HepG2 (cell line): ENCODE measurements around the gene ADGRL3. TPM values are rescaled to one million over a fixed set of nuclear protein-coding genes. Genes with fewer than 3 reads are reported as not detected.

Experiments
- ATAC-seq: fragments of 200-7000 bp; cut with Tn5 transposase; 3 replicates; pipeline ENCODE4 v1.9.1; 2020; ENCODE audit warnings: mild to moderate bottlenecking, moderate library complexity
- BruUV-seq: library from RNA; stranded (reverse); fragments of 400-500 nt; replicated peaks from 2 replicates; lab custom pipeline; 2021; lab: Mats Ljungman, UMichigan
- CTCF ChIA-PET: fragments of 300-600 bp; formaldehyde crosslinking; extraction: SDS; loops from one replicate; lab custom pipeline; 2021; ENCODE audit warnings: low total read pairs, inconsistent platforms, low intra/inter-chr PET ratio; lab: Yijun Ruan, JAX
- POLR2A ChIA-PET: fragments of 350-600 bp; sonication (Branson Sonifier 250); formaldehyde crosslinking; loops from one replicate; lab custom pipeline; 2020; ENCODE audit warnings: antibody characterized with exemption, inconsistent platforms; lab: Yijun Ruan, JAX
- DNase-seq: peaks from one replicate; pipeline ENCODE4 v3.0.0-alpha.2; 2015; ENCODE audit warnings: low spot score
- FAIRE-seq: peaks from 3 replicates; lab custom pipeline; 2011; peaks lifted over from hg19 to GRCh38; lab: Jason Lieb, UNC
- H2AFZ ChIP-seq: one replicate; pipeline ENCODE4 v1.6.1; 2011; ENCODE audit warnings: low read length, inconsistent platforms
- H3K27ac ChIP-seq: fragments of 300-600 bp; 3 replicates; pipeline ENCODE4 v1.8.0; 2011; ENCODE audit warnings: mixed run types, mild to moderate bottlenecking, mixed read lengths, low read length, inconsistent platforms; ENCODE audit not compliant: insufficient read depth; ENCODE audit errors: extremely low read length
- H3K27me3 ChIP-seq, 2 experiments: fragments of 200-600 bp in 1 of 2; 2 replicates in 1 of 2; 3 replicates in 1 of 2; pipeline versions ENCODE4 v1.6.0 to v1.8.0; 2011; ENCODE audit warnings: low read length in 2 of 2, mild to moderate bottlenecking in 2 of 2, moderate library complexity in 2 of 2, inconsistent platforms in 1 of 2; ENCODE audit not compliant: insufficient read depth in 2 of 2, control insufficient read depth in 1 of 2
- H3K36me3 ChIP-seq, 2 experiments: fragments of 200-600 bp in 1 of 2; replicated peaks in 1 of 2; 2 replicates in 1 of 2; 3 replicates in 1 of 2; pipeline versions ENCODE4 v1.5.1 to v1.8.0; 2011; ENCODE audit warnings: low read length in 2 of 2, inconsistent platforms in 1 of 2; ENCODE audit not compliant: insufficient read depth in 2 of 2, control insufficient read depth in 1 of 2
- H3K4me1 ChIP-seq: 2 replicates; pipeline ENCODE4 v1.5.1; 2012; ENCODE audit warnings: low read length, inconsistent platforms; ENCODE audit not compliant: insufficient read depth
- H3K4me2 ChIP-seq: 2 replicates; pipeline ENCODE4 v1.6.0; 2011; ENCODE audit warnings: low read depth, low read length, inconsistent platforms
- H3K4me3 ChIP-seq, 3 experiments: fragments of 200-600 bp in 1 of 3; sonication (generic), shearing (Covaris generic) in 1 of 3; replicated peaks in 1 of 3; 2 replicates each; pipeline ENCODE4 v1.5.1; 2011 to 2016; ENCODE audit warnings: low read length in 3 of 3, inconsistent platforms in 2 of 3, low read depth in 2 of 3, mild to moderate bottlenecking in 2 of 3, control low read depth in 1 of 3, mixed read lengths in 1 of 3; ENCODE audit not compliant: insufficient read depth in 1 of 3
- H3K79me2 ChIP-seq: one replicate; pipeline ENCODE4 v1.6.1; 2011; ENCODE audit warnings: low read length, inconsistent platforms; ENCODE audit not compliant: insufficient read depth
- H3K9ac ChIP-seq: 2 replicates; pipeline ENCODE4 v1.6.0; 2011; ENCODE audit warnings: mild to moderate bottlenecking, low read depth, low read length, inconsistent platforms; ENCODE audit not compliant: insufficient read depth
- H3K9me3 ChIP-seq: 2 replicates; pipeline ENCODE4 v1.5.1; 2012; ENCODE audit warnings: mild to moderate bottlenecking, low read length
- H4K20me1 ChIP-seq: 2 replicates; pipeline ENCODE4 v1.6.0; 2011; ENCODE audit warnings: inconsistent platforms, mild to moderate bottlenecking, low read length, moderate library complexity; ENCODE audit not compliant: insufficient read depth
- ADNP ChIP-seq: sonication (generic); formaldehyde crosslinking; IDR thresholded peaks from 2 replicates; pipeline ENCODE4 v1.4.0; 2020; ENCODE audit warnings: missing genetic modification reagents
- CEBPB ChIP-seq: IDR thresholded peaks from 2 replicates; pipeline ENCODE4 v1.6.1; 2011; ENCODE audit warnings: low read depth, low read length, improper control_type of control experiment, borderline replicate concordance
- FOXA3 ChIP-seq: IDR thresholded peaks from 2 replicates; pipeline ENCODE4 v1.6.1; 2016; ENCODE audit warnings: missing genetic modification reagents, missing compliant biosample characterization
- GATA4 ChIP-seq: sonication (generic); IDR thresholded peaks from 2 replicates; pipeline ENCODE4 v1.6.1; 2016; ENCODE audit warnings: antibody characterized with exemption, low read depth, borderline replicate concordance
- HNRNPK ChIP-seq: fragments of 200-400 bp; formaldehyde crosslinking; IDR thresholded peaks from 2 replicates; pipeline ENCODE4 v1.6.1; 2018; ENCODE audit warnings: low read length, low read depth, moderate library complexity, mild to moderate bottlenecking; ENCODE audit not compliant: poor library complexity, severe bottlenecking
- RARA ChIP-seq: IDR thresholded peaks from 2 replicates; pipeline ENCODE4 v1.6.1; 2016; ENCODE audit warnings: missing genetic modification reagents, missing compliant biosample characterization
- RFXANK ChIP-seq: IDR thresholded peaks from 2 replicates; pipeline ENCODE4 v1.6.1; 2016
- ZBTB7B ChIP-seq: sonication (generic); formaldehyde crosslinking; IDR thresholded peaks from 2 replicates; pipeline ENCODE4 v1.4.0; 2020; ENCODE audit warnings: missing genetic modification reagents
- ZSCAN31 ChIP-seq: sonication (generic); formaldehyde crosslinking; IDR thresholded peaks from 2 replicates; pipeline ENCODE4 v1.5.0; 2020; ENCODE audit warnings: low read depth, mild to moderate bottlenecking, missing genetic modification reagents
- WGBS: methylation state at CpG from one replicate; pipeline ENCODE4 v1.1.6; 2017; ENCODE audit warnings: low lambda C conversion rate; 5-methylcytosine and 5-hydroxymethylcytosine counted together
- in situ Hi-C: cut with HindIII; loops from 2 replicates; pipeline ENCODE4 v1.10.0; 2017; ENCODE audit warnings: low pct_unique_long_range_greater_than_20kb; ENCODE audit not compliant: extremely low pct_ligation_motif_present
- intact Hi-C: fragments of 100-400 bp; cut with micrococcal nuclease; formaldehyde crosslinking; loops from one replicate; pipeline ENCODE4 v1.10.0; 2022; ENCODE audit not compliant: unreplicated experiment
- polyA plus RNA-seq, 8 experiments: library from polyadenylated mRNA; depleted of rRNA in 3 of 8; stranded (reverse) in 7 of 8; unstranded in 1 of 8; fragments of >200 nt; fragmentation: Illumina TruSeq in 4 of 8; extraction: Trizol in 4 of 8; gene quantifications; 2 replicates each; pipeline versions ENCODE4 v1.2.1 to v1.2.3, GENCODE V29; 2011 to 2016; ENCODE audit warnings: low read depth in 4 of 8, missing spikeins in 1 of 8, mixed read lengths in 1 of 8; ENCODE audit not compliant: insufficient read depth in 1 of 8
- total RNA-seq, 5 experiments: library from RNA; depleted of rRNA; stranded (reverse); fragments of >200 nt; fragmentation: Illumina TruSeq; extraction: Trizol; gene quantifications; 2 replicates each; pipeline ENCODE4 v1.2.3, GENCODE V29; 2016; ENCODE audit warnings: low read depth in 1 of 5
- TF ChIP-seq, protein P1 (sequence below), 2 experiments: sonication (generic) in 1 of 2; formaldehyde crosslinking in 1 of 2; IDR thresholded peaks; 2 replicates each; pipeline versions ENCODE4 v1.6.1 to v1.9.0; 2014 to 2022; ENCODE audit warnings: antibody characterized with exemption in 1 of 2, borderline replicate concordance in 1 of 2, inconsistent platforms in 1 of 2, low read depth in 1 of 2, missing genetic modification reagents in 1 of 2

ADGRL3 gene
- total and polyA plus RNA-seq, 2 of the 13 experiments (the other 11 are each of a cell fraction or from before 2014, with no cell fraction given), result 0.04 to 0.05 TPM

DNA sequence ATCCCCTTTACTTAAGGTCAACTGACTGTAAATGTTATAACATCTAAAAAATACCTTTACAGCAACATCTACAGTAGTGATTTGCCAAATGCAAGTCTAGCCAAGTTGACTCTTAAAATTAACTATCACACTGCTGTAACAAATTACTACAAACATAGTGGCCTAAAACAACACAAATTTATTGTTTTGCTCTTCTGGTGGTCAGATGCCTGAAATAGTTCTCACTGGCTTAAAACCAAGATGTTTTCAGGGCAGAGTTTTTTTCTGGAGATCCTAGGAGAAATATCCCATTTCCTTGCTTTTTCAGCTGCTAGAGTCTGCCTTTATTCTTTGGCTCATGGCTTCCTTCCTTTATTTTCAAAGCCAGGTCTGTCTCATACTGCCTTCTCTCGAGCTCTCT is 120.5 kb downstream of the ADGRL3 start:
- intact Hi-C loops, result no loop called here
- no TSS peak for BruUV-seq

More for the DNA sequence above, 120.5 kb downstream of the ADGRL3 start:
- 0% methylated on average over 1 of the region's 1 CpG for WGBS
- Histone ChIP-seq H3K4me2 (no peak overlapping the region), H4K20me1 (no peaks in the 10 kb centered on the region), H3K79me2 (no peaks in the 10 kb centered on the region), H2AFZ (no peak overlapping the region), H3K4me3 (no peak overlapping the region), H3K27me3 (no peaks in the 10 kb centered on the region), H3K9me3 (no peaks in the 10 kb centered on the region), H3K9ac (no peak overlapping the region), H3K4me1 (no peaks in the 10 kb centered on the region), H3K27ac (no peak overlapping the region), H3K36me3 (no peaks in the 10 kb centered on the region)
- no peak for ATAC-seq
- in situ Hi-C loops, result no loop called here
- ChIA-PET CTCF (no interaction called here), POLR2A (no interaction called here)
- TF ChIP-seq, protein P1, sequence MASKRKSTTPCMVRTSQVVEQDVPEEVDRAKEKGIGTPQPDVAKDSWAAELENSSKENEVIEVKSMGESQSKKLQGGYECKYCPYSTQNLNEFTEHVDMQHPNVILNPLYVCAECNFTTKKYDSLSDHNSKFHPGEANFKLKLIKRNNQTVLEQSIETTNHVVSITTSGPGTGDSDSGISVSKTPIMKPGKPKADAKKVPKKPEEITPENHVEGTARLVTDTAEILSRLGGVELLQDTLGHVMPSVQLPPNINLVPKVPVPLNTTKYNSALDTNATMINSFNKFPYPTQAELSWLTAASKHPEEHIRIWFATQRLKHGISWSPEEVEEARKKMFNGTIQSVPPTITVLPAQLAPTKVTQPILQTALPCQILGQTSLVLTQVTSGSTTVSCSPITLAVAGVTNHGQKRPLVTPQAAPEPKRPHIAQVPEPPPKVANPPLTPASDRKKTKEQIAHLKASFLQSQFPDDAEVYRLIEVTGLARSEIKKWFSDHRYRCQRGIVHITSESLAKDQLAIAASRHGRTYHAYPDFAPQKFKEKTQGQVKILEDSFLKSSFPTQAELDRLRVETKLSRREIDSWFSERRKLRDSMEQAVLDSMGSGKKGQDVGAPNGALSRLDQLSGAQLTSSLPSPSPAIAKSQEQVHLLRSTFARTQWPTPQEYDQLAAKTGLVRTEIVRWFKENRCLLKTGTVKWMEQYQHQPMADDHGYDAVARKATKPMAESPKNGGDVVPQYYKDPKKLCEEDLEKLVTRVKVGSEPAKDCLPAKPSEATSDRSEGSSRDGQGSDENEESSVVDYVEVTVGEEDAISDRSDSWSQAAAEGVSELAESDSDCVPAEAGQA (IDR thresholded peaks at IDR 0.05; ENCODE audit: low read depth), result no peak
- TF ChIP-seq, protein P1 (CRISPR knock-in tag; IDR thresholded peaks at IDR 0.05; ENCODE audit: borderline replicate concordance), result no peak
- TF ChIP-seq GATA4 (no peak), RFXANK (CRISPR knock-in tag) (no peak), RARA (CRISPR knock-in tag) (no peak), ZBTB7B (no peak), ZSCAN31 (CRISPR knock-in tag) (no peak), HNRNPK (no peak), CEBPB (no peak), ADNP (CRISPR knock-in tag) (no peak), FOXA3 (CRISPR knock-in tag) (no peak)
- FAIRE-seq, result no peak
- no peak for DNase-seq
